ENCODE measurements around the gene UGP2.

DNA sequence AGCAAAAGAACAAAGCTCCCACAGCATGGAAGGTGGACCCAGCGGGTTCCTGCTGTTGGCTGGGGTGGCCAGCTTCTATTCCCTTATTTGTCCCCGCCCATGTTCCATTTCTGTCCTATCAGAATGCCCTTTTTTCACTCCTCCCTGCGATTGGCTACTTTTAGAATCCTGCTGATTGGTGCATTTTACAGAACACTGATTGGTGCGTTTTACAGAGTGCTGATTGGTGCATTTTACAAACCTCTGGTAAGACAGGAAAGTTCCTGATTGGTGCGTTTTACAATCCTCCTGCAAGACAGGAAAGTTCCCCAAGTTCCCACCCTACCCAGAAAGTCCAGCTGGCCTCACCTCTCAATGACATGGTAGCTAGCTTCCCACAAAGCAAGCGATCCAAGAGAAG, 40.2 kb upstream of the UGP2 start:
- no peak for TF ChIP-seq EGR1 (IDR thresholded peaks at IDR 0.05; ENCODE audit: low read depth in 2 of 2)
- TF ChIP-seq, protein P1, sequence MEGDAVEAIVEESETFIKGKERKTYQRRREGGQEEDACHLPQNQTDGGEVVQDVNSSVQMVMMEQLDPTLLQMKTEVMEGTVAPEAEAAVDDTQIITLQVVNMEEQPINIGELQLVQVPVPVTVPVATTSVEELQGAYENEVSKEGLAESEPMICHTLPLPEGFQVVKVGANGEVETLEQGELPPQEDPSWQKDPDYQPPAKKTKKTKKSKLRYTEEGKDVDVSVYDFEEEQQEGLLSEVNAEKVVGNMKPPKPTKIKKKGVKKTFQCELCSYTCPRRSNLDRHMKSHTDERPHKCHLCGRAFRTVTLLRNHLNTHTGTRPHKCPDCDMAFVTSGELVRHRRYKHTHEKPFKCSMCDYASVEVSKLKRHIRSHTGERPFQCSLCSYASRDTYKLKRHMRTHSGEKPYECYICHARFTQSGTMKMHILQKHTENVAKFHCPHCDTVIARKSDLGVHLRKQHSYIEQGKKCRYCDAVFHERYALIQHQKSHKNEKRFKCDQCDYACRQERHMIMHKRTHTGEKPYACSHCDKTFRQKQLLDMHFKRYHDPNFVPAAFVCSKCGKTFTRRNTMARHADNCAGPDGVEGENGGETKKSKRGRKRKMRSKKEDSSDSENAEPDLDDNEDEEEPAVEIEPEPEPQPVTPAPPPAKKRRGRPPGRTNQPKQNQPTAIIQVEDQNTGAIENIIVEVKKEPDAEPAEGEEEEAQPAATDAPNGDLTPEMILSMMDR (IDR thresholded peaks at IDR 0.05; ENCODE audit: low read depth, low read length, missing input control), result no peak
- TF ChIP-seq YY1 (IDR thresholded peaks at IDR 0.05), result no peak
- no peak for TF ChIP-seq MAX (IDR thresholded peaks at IDR 0.05)
- no peak for TF ChIP-seq REST (IDR thresholded peaks at IDR 0.05)
- no peak for TF ChIP-seq RAD21 (IDR thresholded peaks at IDR 0.05)
- no peak for TF ChIP-seq TAF1 (conservative IDR thresholded peaks at IDR 0.05)
- TF ChIP-seq, protein P2, sequence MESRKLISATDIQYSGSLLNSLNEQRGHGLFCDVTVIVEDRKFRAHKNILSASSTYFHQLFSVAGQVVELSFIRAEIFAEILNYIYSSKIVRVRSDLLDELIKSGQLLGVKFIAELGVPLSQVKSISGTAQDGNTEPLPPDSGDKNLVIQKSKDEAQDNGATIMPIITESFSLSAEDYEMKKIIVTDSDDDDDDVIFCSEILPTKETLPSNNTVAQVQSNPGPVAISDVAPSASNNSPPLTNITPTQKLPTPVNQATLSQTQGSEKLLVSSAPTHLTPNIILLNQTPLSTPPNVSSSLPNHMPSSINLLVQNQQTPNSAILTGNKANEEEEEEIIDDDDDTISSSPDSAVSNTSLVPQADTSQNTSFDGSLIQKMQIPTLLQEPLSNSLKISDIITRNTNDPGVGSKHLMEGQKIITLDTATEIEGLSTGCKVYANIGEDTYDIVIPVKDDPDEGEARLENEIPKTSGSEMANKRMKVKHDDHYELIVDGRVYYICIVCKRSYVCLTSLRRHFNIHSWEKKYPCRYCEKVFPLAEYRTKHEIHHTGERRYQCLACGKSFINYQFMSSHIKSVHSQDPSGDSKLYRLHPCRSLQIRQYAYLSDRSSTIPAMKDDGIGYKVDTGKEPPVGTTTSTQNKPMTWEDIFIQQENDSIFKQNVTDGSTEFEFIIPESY (IDR thresholded peaks at IDR 0.05), result no peak
- TF ChIP-seq FOXA1 (IDR thresholded peaks at IDR 0.05), result no peak
- TF ChIP-seq JUND (IDR thresholded peaks at IDR 0.05), result no peak
- TF ChIP-seq SP1 (IDR thresholded peaks at IDR 0.05), result no peak

All from liver (tissue), 3 donors.